GM19324 (cell line): Measurements from ENCODE around the gene PCED1B.
"Not testable (repeated sequence)": the region's sequence is repeated elsewhere in the genome, so short reads cannot be mapped to it uniquely, and the experiment has no call there.

ENCODE experiments used
- ATAC-seq: cut with Tn5 transposase; IDR thresholded peaks from one replicate; pipeline ENCODE4 v1.9.1; 2021; ENCODE audit warnings: mild to moderate bottlenecking, moderate library complexity; ENCODE audit not compliant: unreplicated experiment, low FRiP score

PCED1B gene

GRCh38 chr12:47202176-47202575, 122.8 kb downstream of the PCED1B start:
- no peak for ATAC-seq

- ATAC-seq, result no peak
These were observed 126.4 kb downstream of the PCED1B start for GRCh38 chr12:47205532-47206449.

- peak; percentile 7 for ATAC-seq
These were observed 127.3 kb downstream of the PCED1B start for GRCh38 chr12:47206450-47207339.

GRCh38 chr12:47207340-47207717, 127.9 kb downstream of the PCED1B start:
- ATAC-seq, result peak; percentile 64

DNA sequence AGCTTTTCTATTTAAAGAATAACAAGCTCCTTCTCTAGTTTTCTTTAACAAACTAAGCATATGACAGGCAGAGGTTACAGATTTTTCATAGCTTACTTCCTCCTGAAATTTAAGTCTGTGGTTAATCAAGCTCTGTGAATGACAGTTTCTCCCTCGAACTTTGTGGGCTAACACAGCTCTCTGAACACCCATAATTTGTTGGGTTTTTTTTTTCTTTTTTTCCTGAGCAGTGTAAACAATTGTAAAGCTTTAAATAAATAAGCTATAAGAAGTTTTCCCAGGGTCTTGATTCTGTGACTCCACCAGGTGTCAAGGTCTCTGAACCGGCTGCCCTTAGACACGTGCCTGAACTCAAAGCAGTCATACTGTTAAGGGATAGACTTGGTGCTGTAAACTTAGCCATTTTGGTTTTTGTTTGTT, 128.4 kb downstream of the PCED1B start:
- ATAC-seq, result peak; percentile 59

DNA sequence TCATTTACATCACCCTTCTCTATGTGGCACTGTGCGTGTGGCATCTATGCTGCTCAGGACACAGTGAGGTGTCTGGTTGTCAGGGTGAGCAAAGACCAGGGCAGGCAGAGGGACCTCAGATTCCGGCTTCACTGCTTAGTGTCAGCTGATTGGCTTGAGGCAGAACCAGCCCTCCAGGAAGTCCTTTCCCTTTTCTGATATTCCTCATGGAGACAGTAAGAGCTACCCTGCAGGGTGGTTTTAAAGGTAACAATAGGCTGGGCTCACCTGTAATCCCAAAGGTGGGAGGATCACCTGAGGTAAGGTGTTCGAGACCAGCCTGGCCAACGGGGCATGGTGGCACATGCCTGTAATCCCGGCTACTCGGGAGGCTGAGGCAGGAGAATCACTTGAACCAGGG, 129.6 kb downstream of the PCED1B start:
- ATAC-seq, result no peak

- ATAC-seq, result no peak
These were observed 131.4 kb downstream of the PCED1B start for GRCh38 chr12:47210776-47211175.

- ATAC-seq, result no peak
These were observed 133.2 kb downstream of the PCED1B start for GRCh38 chr12:47212701-47213039.

- no peak for ATAC-seq
These were observed 134.0 kb downstream of the PCED1B start for GRCh38 chr12:47213396-47213795.

- ATAC-seq, result no peak
These were observed 134.7 kb downstream of the PCED1B start for GRCh38 chr12:47214001-47214619.

DNA sequence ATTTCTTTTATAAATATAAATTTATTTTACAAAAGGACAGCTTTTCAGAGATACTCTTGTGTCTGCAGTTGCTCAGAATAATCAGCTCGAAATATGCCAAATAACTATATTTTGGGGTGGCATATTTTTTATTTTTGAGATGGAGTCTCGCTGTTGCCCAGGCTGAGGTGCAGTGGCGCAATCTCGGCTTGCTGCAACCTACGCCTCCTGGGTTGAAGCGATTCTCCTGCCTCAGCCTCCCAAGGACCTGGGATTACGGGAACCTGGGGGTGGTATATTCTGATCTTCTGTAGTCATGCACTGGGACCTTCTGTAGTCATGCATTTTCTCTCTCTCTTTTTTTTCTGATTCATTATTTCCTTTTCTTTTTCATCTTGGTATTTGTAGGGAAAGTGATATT, 135.3 kb downstream of the PCED1B start:
- no peak for ATAC-seq

- ATAC-seq, result peak; percentile 82
These were observed 136.8 kb downstream of the PCED1B start for GRCh38 chr12:47216150-47216677.

GRCh38 chr12:47217595-47217869, 138.1 kb downstream of the PCED1B start:
- ATAC-seq, result not testable (repeated sequence)

GRCh38 chr12:47218191-47218654, 138.8 kb downstream of the PCED1B start:
- ATAC-seq, result no peak

DNA sequence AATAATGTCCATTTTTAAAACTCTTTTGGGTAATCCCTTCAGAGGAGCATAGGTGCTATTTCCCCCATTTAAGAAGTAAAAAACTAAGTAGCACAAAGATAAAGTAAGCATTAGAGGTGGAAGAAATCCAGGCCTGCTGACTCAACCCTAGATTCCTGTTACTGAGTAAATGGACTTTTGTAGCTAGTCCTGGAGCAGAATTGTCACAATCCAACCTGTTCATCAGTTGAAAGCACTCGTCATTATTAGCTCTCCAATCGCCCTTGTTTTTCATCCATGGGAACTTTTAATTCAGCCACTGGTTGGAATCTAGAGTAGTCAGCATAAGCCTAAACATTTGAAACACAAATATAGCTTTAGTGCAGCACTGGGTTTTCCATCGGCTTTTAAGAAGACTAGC, 139.8 kb downstream of the PCED1B start:
- no peak for ATAC-seq

DNA sequence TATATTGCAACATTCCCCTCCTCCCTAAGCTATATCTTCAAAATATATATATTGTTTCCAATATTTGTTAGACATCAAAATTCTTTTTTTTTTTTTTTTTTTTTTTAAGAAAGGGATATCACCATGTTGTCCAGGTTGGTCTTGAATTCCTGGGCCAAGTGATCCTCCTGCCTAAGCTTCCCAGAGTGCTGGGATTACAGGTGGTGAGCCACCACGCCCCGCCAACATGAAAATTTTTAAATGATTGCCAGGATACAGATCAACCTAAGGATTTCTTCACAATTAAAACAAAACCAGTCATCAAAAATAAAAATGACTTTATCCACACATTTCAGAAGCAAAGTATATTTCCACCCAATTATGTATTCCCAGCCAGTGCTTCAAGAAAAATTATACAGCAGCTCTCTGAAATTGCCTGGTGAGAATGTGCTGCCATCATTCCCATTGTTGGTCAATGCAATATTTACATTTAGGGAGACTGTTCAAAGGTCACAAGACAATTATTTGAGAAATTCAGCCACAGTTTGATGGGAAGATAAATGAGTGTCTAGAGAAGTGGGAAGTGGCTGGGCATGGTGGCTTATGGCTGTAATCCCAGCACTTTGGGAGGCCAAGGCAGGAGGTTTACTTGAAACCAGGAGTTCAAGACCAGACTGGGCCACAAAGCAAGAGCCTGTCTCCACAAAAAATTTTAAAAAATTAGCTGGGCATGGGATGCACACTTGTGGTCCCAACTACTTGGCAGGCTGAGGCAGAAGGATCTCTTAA, 142.0 kb downstream of the PCED1B start:
- no peak for ATAC-seq

DNA sequence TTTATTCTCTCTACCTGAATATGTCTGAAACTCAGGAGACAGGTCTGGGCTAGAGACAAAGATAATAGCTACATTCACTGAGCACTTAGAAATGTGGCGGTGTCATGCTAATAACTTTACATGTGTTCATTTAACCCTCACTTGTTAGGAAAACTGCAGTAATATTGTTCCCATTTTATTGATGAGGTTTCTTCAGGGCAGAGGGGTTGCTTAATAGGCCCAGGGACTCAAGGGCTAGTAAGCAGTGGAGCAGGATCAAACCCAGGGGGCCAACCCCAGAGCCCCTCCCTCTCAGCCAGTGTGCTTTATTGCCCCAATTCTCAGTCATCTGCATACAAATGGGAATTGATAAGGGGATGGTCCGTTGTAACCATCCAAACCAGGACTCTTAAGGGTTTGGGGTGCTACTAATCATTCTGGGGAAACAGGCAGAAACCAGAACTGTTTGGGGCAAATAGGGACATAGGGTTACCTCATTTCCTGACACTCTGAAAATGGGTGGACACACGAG, 143.2 kb downstream of the PCED1B start:
- no peak for ATAC-seq

GRCh38 chr12:47223031-47223847, 143.8 kb downstream of the PCED1B start:
- no peak for ATAC-seq

- ATAC-seq, result no peak
These were observed 144.4 kb downstream of the PCED1B start for GRCh38 chr12:47223848-47224213.
